MM.1S (cell line): Measurements from ENCODE around the gene MCOLN2.

Experiments
- EZH2 ChIP-seq: fragments of 300-600 bp; sonication (generic); optimal IDR thresholded peaks from 2 replicates; pipeline ENCODE3; 2017; ENCODE audit warnings: low read depth, mild to moderate bottlenecking, antibody characterized with exemption, low read length, mixed read lengths
- EZH2phosphoT487 ChIP-seq: fragments of 300-600 bp; sonication (generic); IDR thresholded peaks from 2 replicates; pipeline ENCODE4 v1.6.1; 2018; ENCODE audit warnings: antibody characterized with exemption, low read length
- TF ChIP-seq, protein P1 (sequence below): fragments of 300-600 bp; sonication (generic); IDR thresholded peaks from 2 replicates; pipeline ENCODE4 v1.5.1; 2016; ENCODE audit warnings: antibody characterized with exemption, low read length, mixed read lengths

DNA sequence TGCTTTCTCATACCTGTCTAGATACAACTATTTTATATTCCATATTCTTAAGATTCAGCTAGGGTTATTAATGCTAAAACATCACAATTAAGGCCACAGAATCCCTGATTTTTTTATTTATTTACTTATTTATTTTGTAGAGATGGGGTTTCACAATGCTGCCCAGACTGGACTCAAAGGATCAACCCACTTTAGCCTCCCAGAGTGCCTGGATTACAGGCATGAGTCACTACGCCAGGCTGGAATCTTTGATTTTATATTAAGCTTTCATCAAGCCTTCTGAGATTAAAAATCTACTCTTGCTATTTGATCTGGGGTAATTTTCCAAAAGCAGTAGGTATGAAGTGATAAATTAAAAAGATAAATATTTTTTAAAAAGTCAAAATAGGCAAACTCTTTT, 38.9 kb downstream of the MCOLN2 start:
- TF ChIP-seq, protein P1, sequence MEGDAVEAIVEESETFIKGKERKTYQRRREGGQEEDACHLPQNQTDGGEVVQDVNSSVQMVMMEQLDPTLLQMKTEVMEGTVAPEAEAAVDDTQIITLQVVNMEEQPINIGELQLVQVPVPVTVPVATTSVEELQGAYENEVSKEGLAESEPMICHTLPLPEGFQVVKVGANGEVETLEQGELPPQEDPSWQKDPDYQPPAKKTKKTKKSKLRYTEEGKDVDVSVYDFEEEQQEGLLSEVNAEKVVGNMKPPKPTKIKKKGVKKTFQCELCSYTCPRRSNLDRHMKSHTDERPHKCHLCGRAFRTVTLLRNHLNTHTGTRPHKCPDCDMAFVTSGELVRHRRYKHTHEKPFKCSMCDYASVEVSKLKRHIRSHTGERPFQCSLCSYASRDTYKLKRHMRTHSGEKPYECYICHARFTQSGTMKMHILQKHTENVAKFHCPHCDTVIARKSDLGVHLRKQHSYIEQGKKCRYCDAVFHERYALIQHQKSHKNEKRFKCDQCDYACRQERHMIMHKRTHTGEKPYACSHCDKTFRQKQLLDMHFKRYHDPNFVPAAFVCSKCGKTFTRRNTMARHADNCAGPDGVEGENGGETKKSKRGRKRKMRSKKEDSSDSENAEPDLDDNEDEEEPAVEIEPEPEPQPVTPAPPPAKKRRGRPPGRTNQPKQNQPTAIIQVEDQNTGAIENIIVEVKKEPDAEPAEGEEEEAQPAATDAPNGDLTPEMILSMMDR = no peak
- TF ChIP-seq EZH2phosphoT487 (no peak), EZH2 (no peak)
